ENCODE data around the gene ARL17B.
A peak's percentile ranks its signal among the peaks of the same experiment; 100 is the strongest.
"Not testable (repeated sequence)": the region's sequence is repeated elsewhere in the genome, so short reads cannot be mapped to it uniquely, and the experiment has no call there.

The ARL17B gene

DNA sequence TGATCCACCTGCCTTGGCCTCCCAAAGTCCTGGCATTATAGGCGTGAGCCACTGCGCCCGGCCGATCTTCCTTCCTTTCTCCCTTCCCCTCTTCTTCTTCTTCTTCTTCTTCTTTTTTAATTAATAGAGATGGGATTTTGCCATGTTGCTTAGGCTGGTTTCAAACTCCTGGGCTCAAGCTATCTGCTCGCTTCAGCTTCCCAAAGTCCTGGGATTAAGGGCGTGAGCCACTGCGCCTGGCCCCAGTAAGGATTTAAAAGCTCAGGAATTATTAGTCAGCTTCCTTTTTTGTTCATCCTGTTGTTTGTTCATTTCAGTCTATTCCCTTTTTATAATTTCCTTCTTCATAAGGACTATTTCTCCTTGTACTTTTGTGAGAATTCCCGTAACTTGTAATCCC lies 99.3 kb downstream of the ARL17B start:
- Histone ChIP-seq H3K36me3 (0 out of 2 replicates have a peak, but pooled peaks cover 2% of the 10 kb centered on the region), H3K9me3 (no peaks in the 10 kb centered on the region), H3K27me3 (no peaks in the 10 kb centered on the region), H3K4me3 (ENCODE audit: low read depth, low read length) (no peak overlapping the region), H3K4me1 (no peaks in the 10 kb centered on the region)
- DNase-seq, result no peak
- TF ChIP-seq, protein P1, sequence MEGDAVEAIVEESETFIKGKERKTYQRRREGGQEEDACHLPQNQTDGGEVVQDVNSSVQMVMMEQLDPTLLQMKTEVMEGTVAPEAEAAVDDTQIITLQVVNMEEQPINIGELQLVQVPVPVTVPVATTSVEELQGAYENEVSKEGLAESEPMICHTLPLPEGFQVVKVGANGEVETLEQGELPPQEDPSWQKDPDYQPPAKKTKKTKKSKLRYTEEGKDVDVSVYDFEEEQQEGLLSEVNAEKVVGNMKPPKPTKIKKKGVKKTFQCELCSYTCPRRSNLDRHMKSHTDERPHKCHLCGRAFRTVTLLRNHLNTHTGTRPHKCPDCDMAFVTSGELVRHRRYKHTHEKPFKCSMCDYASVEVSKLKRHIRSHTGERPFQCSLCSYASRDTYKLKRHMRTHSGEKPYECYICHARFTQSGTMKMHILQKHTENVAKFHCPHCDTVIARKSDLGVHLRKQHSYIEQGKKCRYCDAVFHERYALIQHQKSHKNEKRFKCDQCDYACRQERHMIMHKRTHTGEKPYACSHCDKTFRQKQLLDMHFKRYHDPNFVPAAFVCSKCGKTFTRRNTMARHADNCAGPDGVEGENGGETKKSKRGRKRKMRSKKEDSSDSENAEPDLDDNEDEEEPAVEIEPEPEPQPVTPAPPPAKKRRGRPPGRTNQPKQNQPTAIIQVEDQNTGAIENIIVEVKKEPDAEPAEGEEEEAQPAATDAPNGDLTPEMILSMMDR (IDR thresholded peaks at IDR 0.05; ENCODE audit: low read depth, low read length), result no peak

DNA sequence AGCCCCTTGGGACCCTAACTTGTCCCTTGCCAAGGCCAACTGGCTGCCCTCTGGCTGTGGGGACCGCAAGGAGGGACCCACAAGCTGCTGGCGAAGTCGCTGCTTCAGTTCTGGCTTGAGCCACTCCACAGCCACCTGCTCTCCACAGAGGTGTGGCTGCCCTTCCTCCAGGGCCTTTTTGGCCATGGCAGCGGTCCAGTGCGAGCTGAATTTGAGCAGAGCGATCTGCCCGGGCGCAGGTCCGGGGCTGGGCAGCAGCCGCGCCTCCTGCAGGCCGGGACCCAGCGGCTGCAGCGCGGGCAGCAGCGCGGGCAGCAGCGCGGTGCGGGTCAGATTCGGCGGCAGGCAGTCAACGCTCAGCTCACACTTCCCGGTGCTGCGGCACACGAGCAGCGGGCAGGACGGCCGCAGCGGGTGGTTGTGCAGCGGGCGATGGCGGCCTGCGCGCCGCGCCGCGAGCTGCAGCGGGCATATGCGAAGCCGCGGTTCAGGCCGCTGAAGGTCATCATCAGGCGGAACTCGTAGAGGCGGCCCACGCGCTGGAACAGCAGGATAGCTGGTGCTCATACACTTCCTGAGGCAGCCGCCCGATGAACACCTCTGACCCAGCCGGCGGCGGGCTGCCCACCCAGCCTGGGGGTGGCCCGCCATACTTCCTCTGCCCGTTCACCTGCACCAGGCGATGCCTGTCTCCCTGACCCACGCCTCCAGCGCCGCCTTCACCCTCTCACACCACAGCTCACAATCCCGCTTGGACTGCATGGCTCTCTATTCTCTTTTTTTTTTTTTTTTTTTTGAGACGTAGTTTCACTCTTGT lies 101.5 kb downstream of the ARL17B start:
- not testable (repeated sequence) for H3K4me1 ChIP-seq, H3K27me3 ChIP-seq, H3K36me3 ChIP-seq, H3K9me3 ChIP-seq
- DNase-seq, result peak; percentile 24
- TF ChIP-seq, protein P1 (IDR thresholded peaks at IDR 0.05; ENCODE audit: low read depth, low read length), result 0 out of 2 replicates have a peak, but pooled peaks have one; percentile 11
- H3K4me3 ChIP-seq (ENCODE audit: low read depth, low read length), result peak overlapping the region; percentile 39

- DNase-seq; H3K27me3 ChIP-seq; H3K9me3 ChIP-seq; H3K4me1 ChIP-seq; H3K36me3 ChIP-seq; H3K4me3 ChIP-seq (ENCODE audit: low read depth, low read length): not testable (repeated sequence)
These were observed 105.2 kb downstream of the ARL17B start for GRCh38 chr17:46256369-46256768.

GRCh38 chr17:46254215-46254614 lies 107.4 kb downstream of the ARL17B start:
- H3K4me1 ChIP-seq; H3K36me3 ChIP-seq; H3K27me3 ChIP-seq; H3K4me3 ChIP-seq (ENCODE audit: low read depth, low read length); DNase-seq; H3K9me3 ChIP-seq: not testable (repeated sequence)

- H3K27me3 ChIP-seq; H3K4me1 ChIP-seq; H3K36me3 ChIP-seq; H3K9me3 ChIP-seq; H3K4me3 ChIP-seq (ENCODE audit: low read depth, low read length): not testable (repeated sequence)
- TF ChIP-seq, protein P1 (IDR thresholded peaks at IDR 0.05; ENCODE audit: low read depth, low read length), result peak; percentile 57
- peak; percentile 43 for DNase-seq
These were observed 107.8 kb downstream of the ARL17B start for GRCh38 chr17:46253722-46254121.

DNA sequence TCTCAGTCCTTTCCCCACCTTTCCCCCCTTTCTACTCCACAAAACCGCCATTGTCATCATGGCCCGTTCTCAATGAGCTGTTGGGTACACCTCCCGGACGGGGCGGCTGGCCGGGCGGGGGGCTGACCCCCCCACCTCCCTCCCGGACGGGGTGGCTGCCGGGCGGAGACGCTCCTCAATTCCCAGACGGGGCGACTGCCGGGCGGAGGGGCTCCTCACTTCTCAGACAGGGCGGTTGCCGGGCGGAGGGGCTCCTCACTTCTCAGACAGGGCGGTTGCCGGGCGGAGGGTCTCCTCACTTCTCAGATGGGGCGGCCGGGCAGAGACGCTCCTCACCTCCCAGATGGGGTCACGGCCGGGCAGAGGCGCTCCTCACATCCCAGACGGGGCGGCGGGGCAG lies 108.8 kb downstream of the ARL17B start:
- not testable (repeated sequence) for H3K9me3 ChIP-seq; DNase-seq; H3K36me3 ChIP-seq; H3K4me3 ChIP-seq (ENCODE audit: low read depth, low read length); H3K27me3 ChIP-seq; H3K4me1 ChIP-seq

- DNase-seq; H3K4me3 ChIP-seq (ENCODE audit: low read depth, low read length); H3K9me3 ChIP-seq; H3K4me1 ChIP-seq; H3K36me3 ChIP-seq; H3K27me3 ChIP-seq: not testable (repeated sequence)
These were observed 112.4 kb downstream of the ARL17B start for GRCh38 chr17:46249153-46249552.

GRCh38 chr17:46244949-46245768 lies 116.4 kb downstream of the ARL17B start:
- H3K36me3 ChIP-seq; DNase-seq; H3K9me3 ChIP-seq; H3K27me3 ChIP-seq; H3K4me1 ChIP-seq; H3K4me3 ChIP-seq (ENCODE audit: low read depth, low read length): not testable (repeated sequence)

- not testable (repeated sequence) for H3K27me3 ChIP-seq; H3K4me1 ChIP-seq; H3K9me3 ChIP-seq; DNase-seq; H3K36me3 ChIP-seq; H3K4me3 ChIP-seq (ENCODE audit: low read depth, low read length)
These were observed 117.1 kb downstream of the ARL17B start for GRCh38 chr17:46244339-46244913.

DNA sequence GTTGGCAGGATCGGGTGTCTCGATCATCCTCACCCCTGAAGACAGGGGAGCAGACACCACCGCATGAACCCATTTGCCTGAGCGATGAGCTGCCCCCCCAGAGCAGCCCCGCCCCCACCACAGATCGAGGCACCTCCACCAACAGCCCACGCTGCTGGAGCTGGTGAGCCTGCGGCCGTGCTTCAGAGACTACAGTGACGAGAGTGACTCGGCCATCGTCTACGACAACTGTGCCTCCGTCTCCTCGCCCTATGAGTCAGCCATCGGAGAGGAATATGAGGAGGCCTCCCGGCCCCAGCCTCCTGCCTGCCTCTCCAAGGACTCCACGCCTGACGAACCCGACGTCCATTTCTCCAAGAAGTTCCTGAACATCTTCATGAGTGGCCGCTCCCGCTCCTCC lies 117.6 kb downstream of the ARL17B start:
- not testable (repeated sequence) for H3K4me1 ChIP-seq

GRCh38 chr17:46243505-46243904 lies 118.1 kb downstream of the ARL17B start:
- not testable (repeated sequence) for H3K36me3 ChIP-seq; DNase-seq; H3K4me1 ChIP-seq; H3K9me3 ChIP-seq; H3K27me3 ChIP-seq; H3K4me3 ChIP-seq (ENCODE audit: low read depth, low read length)

More for the DNA sequence above, 117.6 kb downstream of the ARL17B start:
- not testable (repeated sequence) for H3K27me3 ChIP-seq; H3K36me3 ChIP-seq; H3K9me3 ChIP-seq; DNase-seq; H3K4me3 ChIP-seq (ENCODE audit: low read depth, low read length)

DNA sequence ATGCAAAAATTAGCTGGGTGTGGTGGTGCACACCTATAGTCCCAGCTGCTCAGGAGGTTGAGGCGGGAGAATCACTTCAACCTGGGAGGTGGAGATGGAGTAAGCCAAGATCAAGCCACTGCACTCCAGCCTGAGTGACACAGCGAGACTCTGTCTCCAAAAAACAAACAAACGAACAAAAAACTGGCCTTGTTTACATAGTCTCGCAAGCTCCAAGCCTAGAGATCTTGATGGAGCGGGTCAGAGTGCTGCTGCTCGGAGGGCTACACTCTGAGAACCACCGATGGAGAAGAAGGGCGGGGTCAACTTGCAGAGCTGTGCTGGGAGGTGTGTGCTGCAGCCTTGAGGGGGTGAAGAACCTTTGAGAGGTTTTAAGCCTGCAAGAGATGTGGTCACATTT lies 130.2 kb downstream of the ARL17B start:
- not testable (repeated sequence) for H3K9me3 ChIP-seq; H3K4me1 ChIP-seq; H3K27me3 ChIP-seq; DNase-seq; H3K36me3 ChIP-seq; H3K4me3 ChIP-seq (ENCODE audit: low read depth, low read length)
